ENCODE data around the gene EPB41L2.
"Not testable (repeated sequence)": the region's sequence is repeated elsewhere in the genome, so short reads cannot be mapped to it uniquely, and the experiment has no call there.

Gene EPB41L2

GRCh38 chr6:131063028-131063763 is at the start of gene EPB41L2:
TSS of gene EPB41L2 (minus strand) at chr6:131063245. CDS start at chr6:130956485, 106,760 bp downstream.
- no peak for FAIRE-seq

- FAIRE-seq, result no peak
These were observed 49.2 kb upstream of the EPB41L2 start for GRCh38 chr6:131112249-131112648.

GRCh38 chr6:131107151-131107550 is 44.1 kb upstream of the EPB41L2 start:
- no peak for FAIRE-seq

- FAIRE-seq, result no peak
These were observed 40.9 kb upstream of the EPB41L2 start for GRCh38 chr6:131103901-131104300.

DNA sequence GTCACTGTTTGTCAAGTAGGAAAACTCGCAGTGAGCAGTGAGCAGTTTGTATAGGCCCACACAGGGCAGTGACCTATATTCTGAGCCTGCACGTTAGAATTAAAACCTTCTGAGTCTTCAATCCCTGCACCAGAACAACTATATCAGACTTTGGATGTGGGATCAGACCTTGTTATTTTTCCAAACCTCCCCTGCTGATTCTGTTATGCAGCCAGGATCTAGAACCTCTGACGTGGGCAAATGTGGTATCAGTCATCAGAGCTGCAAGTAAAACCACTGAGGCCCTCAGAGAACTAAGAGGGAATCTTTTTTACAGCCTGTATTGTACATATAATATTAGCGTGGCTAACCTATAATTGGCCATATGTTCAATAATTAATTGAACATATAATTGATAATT is 40.3 kb upstream of the EPB41L2 start:
- no peak for FAIRE-seq

GRCh38 chr6:131101911-131102680 is 39.1 kb upstream of the EPB41L2 start:
- no peak for FAIRE-seq

GRCh38 chr6:131096786-131097185 is 33.7 kb upstream of the EPB41L2 start:
- FAIRE-seq, result no peak

GRCh38 chr6:131093334-131093733 is 30.3 kb upstream of the EPB41L2 start:
- FAIRE-seq, result no peak

DNA sequence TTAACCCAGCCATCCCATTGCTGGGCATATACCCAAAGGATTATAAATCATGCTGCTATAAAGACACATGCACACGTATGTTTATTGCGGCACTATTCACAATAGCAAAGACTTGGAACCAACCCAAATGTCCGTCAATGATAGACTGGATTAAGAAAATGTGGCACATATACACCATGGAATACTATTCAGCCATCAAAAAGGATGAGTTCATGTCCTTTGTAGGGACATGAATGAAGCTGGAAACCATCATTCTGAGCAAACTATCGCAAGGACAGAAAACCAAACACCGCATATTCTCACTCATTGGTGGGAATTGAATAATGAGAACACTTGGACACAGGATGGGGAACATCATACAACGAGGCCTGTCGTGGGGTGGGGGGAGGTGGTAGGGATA is 28.9 kb upstream of the EPB41L2 start:
- not testable (repeated sequence) for FAIRE-seq

- not testable (repeated sequence) for FAIRE-seq
These were observed 27.3 kb upstream of the EPB41L2 start for GRCh38 chr6:131090339-131090738.

DNA sequence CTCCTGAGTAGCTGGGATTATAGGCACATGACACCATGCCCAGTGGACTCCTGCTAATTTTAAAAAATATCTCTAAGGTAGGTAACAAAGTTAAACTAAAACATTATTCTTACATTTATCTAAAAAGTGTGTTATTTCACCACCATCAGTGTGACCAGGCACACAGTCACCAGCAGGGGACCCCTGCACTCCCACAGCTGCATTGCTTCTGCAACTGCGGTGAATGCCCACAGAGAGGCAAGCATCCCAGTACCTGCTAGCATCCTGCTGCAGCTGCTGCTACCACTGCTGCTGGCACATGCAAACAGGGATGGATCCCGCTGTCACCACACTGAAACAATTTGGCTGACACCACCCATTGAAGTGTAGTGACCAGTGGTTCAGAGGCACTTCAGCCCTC is 21.9 kb upstream of the EPB41L2 start:
- no peak for FAIRE-seq

DNA sequence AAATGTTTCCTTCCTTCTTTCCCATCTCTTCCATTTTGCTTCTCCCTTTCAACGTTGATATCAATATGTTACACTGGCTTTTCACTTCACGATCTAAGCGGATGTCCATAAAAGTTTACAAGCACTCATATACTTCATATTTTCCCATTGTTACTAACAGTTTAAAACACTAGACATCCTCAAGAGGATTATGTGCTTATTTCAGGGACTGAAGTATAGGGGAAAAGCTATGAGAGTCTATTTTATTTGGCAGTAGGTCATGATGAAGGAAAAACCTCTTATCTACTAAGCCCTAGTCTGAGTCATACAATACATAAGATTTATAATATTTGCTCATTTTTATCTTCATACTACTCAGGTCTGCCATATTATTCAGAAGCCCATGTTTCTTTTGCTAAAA is 20.6 kb upstream of the EPB41L2 start:
- FAIRE-seq, result no peak

GRCh38 chr6:131082335-131082734 is 19.3 kb upstream of the EPB41L2 start:
- FAIRE-seq, result no peak

DNA sequence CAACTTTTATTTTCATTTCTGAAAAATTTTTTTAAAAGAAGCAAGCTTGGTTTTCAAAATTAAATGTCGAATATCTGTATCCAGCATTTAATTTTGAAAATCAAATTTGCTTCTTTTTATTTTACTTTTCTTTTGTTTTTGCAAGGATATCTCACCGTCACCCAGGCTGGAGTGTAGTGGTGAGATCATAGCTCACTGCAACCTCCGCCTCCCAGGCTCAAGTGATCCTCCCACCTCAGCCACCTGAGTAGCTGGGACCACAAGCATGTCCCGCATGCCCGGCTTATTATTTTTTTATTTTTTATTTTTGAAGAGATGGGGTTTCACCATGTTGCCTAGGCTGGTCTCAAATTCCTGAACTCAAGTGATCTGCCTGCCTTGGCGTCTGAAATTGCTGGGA is 17.0 kb upstream of the EPB41L2 start:
- FAIRE-seq, result no peak

DNA sequence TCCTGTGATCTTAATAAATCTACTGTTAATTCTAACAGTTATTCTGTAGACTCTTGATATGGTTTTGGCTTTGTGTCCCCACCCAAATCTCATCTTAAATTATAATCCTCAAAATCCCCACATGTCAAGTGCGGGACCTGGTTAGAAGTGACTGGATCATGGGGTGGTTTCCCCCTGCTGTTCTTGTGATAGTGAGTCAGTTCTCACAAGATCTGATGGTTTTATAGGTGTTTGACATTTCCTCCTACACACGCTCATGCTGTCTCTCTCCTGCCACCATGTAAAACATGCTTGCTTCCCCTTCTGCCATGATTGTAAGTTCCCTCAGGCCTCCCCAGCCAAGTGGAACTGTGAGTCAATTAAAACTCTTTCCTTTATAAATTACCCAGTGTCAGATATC is 10.5 kb upstream of the EPB41L2 start:
- no peak for FAIRE-seq

DNA sequence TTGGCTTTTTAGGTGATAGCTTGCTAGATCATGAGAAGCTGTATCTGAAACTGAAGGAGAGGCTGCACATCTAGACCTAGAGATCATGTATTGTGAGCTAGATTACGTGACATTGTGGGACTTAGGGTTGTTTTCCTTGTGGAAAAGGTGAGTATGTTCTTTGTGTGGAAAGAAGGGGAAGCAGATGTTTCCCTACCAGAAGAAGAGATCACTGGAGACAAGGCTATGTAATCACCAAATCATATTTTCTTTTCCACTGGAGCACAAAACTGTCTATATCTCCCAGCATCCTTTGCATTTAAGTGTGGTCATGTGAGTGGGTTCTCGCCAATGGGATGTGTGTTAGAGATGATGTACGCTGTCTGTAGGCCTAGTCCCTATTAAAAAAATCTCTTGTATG is 7.0 kb upstream of the EPB41L2 start:
- no peak for FAIRE-seq

DNA sequence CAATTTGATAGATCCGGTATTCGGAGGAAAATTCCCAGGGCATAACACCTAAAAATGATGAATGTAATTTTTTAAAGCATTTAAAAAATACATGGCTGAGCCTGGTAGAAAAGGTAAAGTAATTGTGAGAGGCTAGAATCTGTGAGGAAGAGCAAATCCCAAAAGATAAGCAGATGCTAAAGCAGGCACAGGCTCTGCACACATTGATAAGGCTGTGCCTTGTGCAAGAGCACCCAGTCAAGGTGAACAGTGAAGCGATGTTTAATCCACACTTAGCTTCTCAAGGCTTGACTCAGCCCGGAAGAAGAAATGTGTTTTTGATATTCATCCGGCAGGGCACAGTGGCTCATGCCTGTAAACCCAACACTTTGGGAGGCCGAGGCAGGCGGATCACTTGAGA is 5.1 kb upstream of the EPB41L2 start:
- FAIRE-seq, result no peak

GRCh38 chr6:131067521-131067920 is 4.5 kb upstream of the EPB41L2 start:
- no peak for FAIRE-seq

GRCh38 chr6:131065824-131066171 is 2.8 kb upstream of the EPB41L2 start:
- no peak for FAIRE-seq

DNA sequence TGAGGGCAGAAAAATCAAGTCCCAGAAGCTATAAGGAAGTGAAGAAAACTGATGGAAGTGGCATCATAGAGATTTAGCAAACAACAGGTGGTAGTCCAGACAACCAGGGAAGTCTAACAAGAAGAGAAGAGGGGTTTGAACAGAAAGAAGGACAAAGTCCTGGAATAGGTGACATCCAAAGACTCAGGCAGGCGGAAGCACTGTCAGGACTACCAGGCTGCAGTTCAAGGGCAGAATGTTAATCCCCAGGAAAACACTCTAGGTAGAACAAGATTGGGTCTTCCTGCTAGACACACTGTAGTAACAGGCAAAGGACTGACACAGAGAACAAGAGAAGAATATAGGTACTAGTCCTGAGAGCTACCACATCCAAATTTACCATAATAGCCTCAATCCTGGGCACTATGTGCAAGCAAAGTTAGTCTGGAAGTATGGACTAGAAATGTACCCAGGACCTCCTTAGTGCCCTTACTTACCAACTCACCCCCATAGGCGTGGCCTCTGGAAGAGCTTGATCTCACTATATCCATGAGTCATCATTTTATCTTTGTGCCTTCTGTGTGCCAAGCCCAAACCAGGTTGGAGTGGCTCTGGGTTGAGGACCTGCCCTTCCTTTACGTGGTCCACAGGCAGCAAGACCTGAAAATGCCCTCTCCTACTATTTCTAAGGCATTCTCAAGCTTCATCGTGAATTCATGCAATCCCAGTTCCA is 2.2 kb upstream of the EPB41L2 start:
- no peak for FAIRE-seq

- no peak for FAIRE-seq
These were observed 773 bp upstream of the EPB41L2 start for GRCh38 chr6:131063764-131064272.

- no peak for FAIRE-seq
These were observed 611 bp downstream of the EPB41L2 start for GRCh38 chr6:131062241-131063027.

DNA sequence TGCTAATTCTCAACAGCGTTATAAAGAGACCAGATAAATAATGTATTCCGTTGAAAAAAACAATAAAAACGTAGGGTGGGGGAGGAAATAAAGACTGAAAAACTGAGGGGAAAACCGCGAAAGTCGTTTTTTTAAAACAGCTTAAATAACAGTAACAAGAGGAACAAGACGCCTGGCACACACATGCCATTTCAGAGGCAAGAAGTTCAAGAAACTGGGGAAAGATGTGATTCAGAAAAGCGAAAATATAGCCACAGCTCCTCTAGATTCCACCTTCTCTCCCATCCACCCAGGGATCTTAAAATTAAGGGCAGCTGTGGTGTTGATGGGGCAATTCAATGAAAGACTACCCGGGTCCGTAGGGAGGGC is 1.3 kb downstream of the EPB41L2 start:
- FAIRE-seq, result no peak

Data from G401.6 (cell line).